ENCODE data around the gene PNISR.
"Not testable (repeated sequence)": the region's sequence is repeated elsewhere in the genome, so short reads cannot be mapped to it uniquely, and the experiment has no call there.

PNISR gene

GRCh38 chr6:99424761-99425646 is at the start of gene PNISR:
PNISR (minus strand) TSS chr6:99425308; CDS start chr6:99414659, 10,649 bp downstream.
- H3K27ac ChIP-seq = peak within 1 kb of the TSS; percentile 99
- no peak for TF ChIP-seq CTCF (conservative IDR thresholded peaks at IDR 0.05)

GRCh38 chr6:99473730-99474129 is 48.6 kb upstream of the PNISR start:
- TF ChIP-seq CTCF (conservative IDR thresholded peaks at IDR 0.05) = no peak
- H3K27ac ChIP-seq = no peak overlapping the region

GRCh38 chr6:99471638-99472037 is 46.5 kb upstream of the PNISR start:
- no peak overlapping the region for H3K27ac ChIP-seq
- no peak for TF ChIP-seq CTCF (conservative IDR thresholded peaks at IDR 0.05)

GRCh38 chr6:99467509-99468106 is 42.5 kb upstream of the PNISR start:
- TF ChIP-seq CTCF (conservative IDR thresholded peaks at IDR 0.05) = peak; percentile 80
- H3K27ac ChIP-seq = no peak overlapping the region

- not testable (repeated sequence) for H3K27ac ChIP-seq
Observed at GRCh38 chr6:99459133-99459532, 34.0 kb upstream of the PNISR start.

- no peak overlapping the region for H3K27ac ChIP-seq
- peak; percentile 23; the same call in 1 of the 2 replicates for TF ChIP-seq CTCF (conservative IDR thresholded peaks at IDR 0.05)
Observed at GRCh38 chr6:99458319-99458718, 33.2 kb upstream of the PNISR start.

- no peak for TF ChIP-seq CTCF (conservative IDR thresholded peaks at IDR 0.05)
- H3K27ac ChIP-seq = peak overlapping the region; percentile 38; the same call in 1 of the 2 replicates
Observed at GRCh38 chr6:99446076-99446475, 21.0 kb upstream of the PNISR start.
